NCI-H526 treated with DMSO at 0.1 percent for 48 hours (cell line): ENCODE results near the gene IQCH.
A peak's percentile ranks its signal among the peaks of the same experiment; 100 is the strongest.
"Not testable (repeated sequence)": the region's sequence is repeated elsewhere in the genome, so short reads cannot be mapped to it uniquely, and the experiment has no call there.

Source experiments
- DNase-seq: peaks from one replicate; lab custom pipeline; 2025; lab: John Stamatoyannopoulos, UW

The IQCH gene

DNA sequence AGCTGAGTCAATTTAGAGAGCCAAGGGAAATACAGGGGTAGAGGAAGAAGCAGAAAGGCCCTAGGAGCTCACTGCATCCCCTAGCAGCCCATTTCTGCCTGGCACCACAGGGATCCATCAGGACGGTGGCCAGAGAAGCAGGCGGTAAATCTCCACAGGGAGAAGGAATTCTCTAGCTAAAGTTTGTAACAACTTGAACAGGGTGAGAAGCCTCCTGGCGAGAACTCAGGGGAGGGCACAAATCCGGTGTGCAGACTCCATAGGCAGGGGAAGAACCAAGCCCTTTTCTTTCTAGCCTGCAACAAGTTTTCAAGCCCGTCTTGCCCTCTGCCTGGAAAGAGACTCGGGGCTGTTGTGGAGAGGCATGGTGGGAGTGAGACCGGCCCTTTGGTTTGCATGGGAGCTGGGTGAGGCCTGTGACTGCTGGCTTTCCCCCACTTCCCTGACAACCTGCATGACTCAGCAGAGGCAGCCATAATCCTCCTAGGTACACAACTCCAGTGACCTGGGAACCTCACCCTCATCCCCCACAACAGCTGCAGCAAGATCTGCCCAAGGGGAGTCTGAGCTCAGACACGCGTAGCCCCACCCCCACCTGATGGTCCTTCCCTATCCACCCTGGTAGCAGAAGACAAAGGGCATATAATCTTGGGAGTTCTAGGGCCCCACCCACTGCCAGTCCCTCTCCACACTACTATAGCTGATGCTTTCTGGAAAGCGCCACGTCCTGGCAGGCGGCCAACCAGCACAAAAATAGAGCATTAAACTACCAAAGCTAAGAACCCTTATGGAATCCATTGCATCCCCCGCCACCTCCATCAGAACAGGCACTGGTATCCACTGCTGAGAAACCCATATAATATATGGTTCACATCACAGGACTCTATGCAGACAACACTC is 182.0 kb downstream of the IQCH start:
- DNase-seq: not testable (repeated sequence)

DNA sequence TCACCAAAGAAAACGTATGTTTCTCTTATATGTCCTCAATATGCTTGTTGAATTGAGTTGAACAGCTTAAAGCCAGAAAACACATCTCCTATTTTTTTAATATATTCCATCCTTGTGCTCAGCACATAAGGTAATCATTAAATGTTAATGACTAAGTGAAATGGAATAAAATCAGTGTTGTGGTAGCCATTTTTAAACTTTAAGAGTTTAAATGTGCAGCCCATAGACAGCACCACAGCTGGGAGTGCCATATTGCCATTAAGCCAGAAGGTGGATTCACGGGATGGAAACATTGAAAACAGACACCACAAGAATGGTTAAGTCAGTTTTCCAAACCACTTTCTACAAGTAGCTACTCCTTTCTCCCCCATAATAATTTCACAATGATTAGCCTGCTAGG is 189.5 kb downstream of the IQCH start:
- no peak for DNase-seq

DNA sequence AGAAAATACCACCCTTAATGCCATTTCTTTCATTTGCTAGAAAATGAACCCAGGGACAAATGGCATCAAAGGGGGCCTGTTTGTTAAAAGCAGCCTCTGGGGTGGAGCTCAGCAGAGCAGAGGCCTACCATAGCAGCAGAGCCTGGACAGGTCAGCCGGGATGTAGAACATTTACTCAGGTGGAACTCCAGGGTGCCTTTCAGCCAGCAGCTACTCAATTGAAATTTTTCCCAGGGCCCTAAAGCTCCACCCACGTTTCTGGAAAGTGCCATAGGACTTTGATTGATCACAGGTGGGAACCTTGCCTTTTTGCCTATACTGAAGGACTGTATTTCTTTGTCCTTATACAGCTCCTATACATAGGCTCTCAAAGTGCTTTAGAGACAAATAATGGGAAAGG is 191.9 kb downstream of the IQCH start:
- no peak for DNase-seq

GRCh38 chr15:67448372-67448771 is 193.8 kb downstream of the IQCH start:
- DNase-seq: not testable (repeated sequence)

DNA sequence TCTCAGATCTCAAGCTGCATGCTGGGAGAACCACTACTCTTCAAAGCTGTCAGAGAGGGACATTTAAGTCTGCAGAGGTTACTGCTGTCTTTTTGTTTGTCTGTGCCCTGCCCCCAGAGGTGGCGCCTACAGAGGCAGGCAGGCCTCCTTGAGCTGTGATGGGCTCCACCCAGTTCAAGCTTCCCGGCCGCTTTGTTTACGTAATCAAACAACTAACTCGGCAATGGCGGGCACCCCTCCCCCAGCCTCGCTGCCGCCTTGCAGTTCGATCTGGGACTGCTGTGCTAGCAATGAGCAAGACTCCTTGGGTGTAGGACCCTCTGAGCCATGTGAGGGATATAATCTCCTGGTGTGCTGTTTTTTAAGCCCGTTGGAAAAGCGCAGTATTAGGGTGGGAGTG is 199.1 kb downstream of the IQCH start:
- DNase-seq: not testable (repeated sequence)

DNA sequence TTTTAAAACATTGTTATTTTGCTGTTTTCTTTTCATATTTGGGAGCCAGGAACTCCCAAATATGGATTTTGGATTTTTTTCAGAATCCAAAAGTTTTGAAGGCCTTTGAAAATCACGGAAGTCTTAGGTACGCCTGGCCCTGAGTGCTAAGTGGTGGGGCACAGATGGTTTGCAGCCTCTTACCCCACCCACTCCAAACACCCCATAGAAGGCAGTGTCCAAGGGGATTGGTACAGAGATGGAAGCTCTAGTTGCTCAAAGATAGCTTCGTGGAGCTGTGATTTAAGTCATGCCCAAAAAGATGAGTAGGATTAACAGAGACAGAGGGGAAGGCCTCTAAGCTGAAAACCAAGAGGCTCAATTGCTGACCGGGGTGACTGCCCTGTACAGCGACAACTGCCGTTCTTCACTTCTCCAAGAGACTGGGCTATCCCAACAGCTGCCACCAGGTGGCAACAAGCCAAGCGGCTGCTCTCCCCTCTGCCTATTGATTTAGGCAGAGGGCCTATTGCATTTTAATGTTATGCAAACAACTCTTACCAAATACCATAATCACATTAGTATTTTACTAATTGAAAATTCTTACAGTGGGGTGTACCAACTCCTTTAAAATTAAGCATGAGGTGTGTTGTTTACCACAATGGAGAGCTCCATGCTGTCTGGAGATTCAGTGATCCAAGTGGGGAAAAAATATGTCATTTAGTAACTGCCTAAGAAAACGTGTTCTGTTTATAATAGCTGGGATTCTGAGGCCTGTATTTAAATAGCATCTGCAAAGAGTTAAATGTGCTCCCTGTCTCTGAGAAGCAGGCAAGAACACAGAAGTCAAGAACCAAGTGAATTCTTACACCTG is 202.3 kb downstream of the IQCH start:
- peak; percentile 53 for DNase-seq

- no peak for DNase-seq
Measured at GRCh38 chr15:67458331-67459029, 203.9 kb downstream of the IQCH start.

GRCh38 chr15:67460521-67460920 is 205.9 kb downstream of the IQCH start:
- DNase-seq: no peak

GRCh38 chr15:67461735-67462134 is 207.1 kb downstream of the IQCH start:
- DNase-seq: no peak

DNA sequence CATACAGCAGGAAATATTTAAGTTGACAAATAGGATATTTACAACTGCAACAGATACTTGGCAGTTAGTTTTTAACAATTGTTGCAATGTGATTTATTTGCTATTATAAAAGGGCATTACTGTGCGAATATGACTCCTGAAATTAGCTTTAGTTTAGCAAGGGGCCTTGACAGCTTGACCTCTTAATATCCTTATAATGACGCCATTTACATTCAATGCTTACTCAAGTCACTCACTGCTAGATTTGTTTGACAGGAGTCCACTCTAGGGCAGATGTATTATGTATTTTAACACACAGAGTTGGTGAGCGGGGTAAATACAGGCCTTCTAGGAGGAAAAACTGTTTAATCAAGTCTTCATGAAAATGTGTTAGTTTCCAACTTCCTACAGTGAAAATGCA is 208.3 kb downstream of the IQCH start:
- no peak for DNase-seq

- DNase-seq: no peak
Measured at GRCh38 chr15:67463488-67463887, 208.9 kb downstream of the IQCH start.

- DNase-seq: no peak
Measured at GRCh38 chr15:67465196-67465952, 210.8 kb downstream of the IQCH start.

DNA sequence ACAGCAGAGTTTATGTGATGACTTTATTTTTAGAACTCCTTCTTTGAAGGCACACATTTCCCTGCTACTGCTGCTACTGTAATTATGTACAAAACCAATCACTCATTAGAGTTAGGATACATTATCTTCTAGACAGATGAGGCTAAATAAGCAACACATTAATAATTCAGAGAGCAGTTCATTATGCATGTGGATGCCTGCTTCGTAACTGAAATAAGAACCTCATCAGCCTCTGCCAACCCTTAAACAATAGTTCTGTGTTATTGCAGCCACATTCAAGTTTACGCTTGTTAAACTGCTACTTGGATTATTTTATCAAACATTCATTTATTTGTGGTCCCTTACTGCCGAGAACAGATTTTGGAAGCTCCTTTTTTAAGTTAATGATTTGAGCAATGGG is 213.8 kb downstream of the IQCH start:
- DNase-seq: no peak

GRCh38 chr15:67469680-67470079 is 215.1 kb downstream of the IQCH start:
- no peak for DNase-seq

GRCh38 chr15:67472957-67473356 is 218.4 kb downstream of the IQCH start:
- no peak for DNase-seq

GRCh38 chr15:67474405-67475110 is 220.0 kb downstream of the IQCH start:
- no peak for DNase-seq

DNA sequence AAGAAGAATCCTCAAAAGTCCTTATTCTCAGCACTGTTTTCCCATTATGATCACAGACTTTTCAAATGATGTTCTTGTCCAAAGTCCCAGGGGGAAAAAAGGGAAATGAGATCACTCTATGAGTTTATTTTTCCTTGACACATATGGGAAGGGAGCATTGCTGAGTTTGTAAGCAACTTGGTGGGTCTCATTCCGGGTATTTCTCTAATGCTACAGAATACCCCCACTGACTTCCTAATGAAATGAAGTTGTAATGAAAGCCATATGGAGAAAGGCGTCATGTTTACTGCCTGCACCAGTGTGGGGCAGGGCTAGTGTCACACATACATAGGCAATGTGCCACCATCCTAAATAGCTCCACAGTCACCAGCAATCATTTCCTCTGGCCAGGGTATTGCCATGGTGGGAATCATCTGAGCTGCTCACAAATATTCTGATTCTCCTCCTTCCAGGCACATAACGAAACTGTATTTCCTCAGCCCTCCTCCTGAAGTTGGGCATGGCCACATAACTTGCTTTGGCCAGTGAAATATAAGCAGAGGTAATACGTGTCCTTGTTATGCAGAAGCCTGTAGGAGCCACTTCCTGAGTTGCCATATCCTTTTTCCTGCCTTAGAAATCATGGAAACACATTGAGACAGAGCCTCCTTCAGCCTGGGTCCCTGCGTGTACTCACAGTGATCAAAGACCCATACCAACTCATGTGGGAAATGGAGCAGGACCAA is 225.4 kb downstream of the IQCH start:
- DNase-seq: no peak

DNA sequence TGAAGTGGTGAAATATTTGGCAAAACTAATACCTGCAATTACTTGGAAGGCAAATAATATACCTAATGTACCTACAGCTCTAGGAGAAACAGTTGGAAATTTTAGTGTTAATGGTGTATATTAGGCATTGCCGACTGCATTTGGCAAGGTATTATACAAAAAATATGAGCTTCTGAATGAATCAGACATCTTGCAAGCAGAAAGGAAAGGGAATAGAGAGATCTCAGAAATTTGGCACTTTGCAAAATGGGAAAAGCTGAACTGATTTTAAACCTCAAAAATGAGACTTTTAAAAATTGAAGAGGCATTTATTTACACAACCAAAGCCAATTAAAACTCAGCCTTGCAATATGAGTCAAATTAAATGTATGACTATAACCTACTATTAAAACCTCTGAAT is 226.2 kb downstream of the IQCH start:
- no peak for DNase-seq

GRCh38 chr15:67481680-67482079 is 227.1 kb downstream of the IQCH start:
- DNase-seq: no peak

DNA sequence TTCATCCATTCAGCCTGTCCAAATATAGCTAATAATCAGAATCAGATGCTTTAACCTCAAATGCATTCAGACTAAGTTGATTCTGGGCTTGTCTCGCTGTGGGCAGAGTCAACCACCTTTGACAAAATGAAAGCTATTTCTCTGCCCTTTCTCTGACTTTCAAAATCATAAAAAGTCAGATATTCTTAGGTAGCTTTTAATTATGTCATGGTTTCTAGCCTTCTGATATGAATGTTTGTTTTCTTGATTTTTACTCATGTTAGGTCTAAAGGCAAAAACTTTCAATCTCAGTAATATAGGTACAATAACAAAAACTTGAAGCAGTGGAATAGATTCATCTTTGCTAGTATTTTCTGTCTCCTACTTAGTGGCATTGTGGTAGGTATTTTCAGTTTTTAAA is 241.0 kb downstream of the IQCH start:
- no peak for DNase-seq
